Peyer's patch (tissue), 4 donors: ENCODE measurements around the gene MLKL.

ENCODE experiments used
- POLR2A ChIP-seq, 2 donors: fragments of 450-650 bp; IDR thresholded peaks; one replicate each; pipeline ENCODE4 v1.5.1; 2017; ENCODE audit warnings: antibody characterized with exemption in 2 of 2, mild to moderate bottlenecking in 2 of 2, moderate library complexity in 2 of 2
- TF ChIP-seq, protein P1 (sequence below), 6 experiments: fragments of 450-650 bp in 4 of 6; fragments of 200-600 bp in 2 of 6; sonication (generic) in 1 of 6; IDR thresholded peaks; one replicate each; pipeline ENCODE4 v1.5.1; 2017 to 2019; ENCODE audit warnings: antibody characterized with exemption in 6 of 6, mild to moderate bottlenecking in 3 of 6, moderate library complexity in 1 of 6

GRCh38 chr16:74667255-74667700 lies 33.4 kb downstream of the MLKL start:
- TF ChIP-seq, protein P1, sequence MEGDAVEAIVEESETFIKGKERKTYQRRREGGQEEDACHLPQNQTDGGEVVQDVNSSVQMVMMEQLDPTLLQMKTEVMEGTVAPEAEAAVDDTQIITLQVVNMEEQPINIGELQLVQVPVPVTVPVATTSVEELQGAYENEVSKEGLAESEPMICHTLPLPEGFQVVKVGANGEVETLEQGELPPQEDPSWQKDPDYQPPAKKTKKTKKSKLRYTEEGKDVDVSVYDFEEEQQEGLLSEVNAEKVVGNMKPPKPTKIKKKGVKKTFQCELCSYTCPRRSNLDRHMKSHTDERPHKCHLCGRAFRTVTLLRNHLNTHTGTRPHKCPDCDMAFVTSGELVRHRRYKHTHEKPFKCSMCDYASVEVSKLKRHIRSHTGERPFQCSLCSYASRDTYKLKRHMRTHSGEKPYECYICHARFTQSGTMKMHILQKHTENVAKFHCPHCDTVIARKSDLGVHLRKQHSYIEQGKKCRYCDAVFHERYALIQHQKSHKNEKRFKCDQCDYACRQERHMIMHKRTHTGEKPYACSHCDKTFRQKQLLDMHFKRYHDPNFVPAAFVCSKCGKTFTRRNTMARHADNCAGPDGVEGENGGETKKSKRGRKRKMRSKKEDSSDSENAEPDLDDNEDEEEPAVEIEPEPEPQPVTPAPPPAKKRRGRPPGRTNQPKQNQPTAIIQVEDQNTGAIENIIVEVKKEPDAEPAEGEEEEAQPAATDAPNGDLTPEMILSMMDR (IDR thresholded peaks at IDR 0.05) = no peak
- no peak for TF ChIP-seq POLR2A (IDR thresholded peaks at IDR 0.05)
